Measurements from ENCODE around the gene NEIL1. TPM values are rescaled to one million over a fixed set of nuclear protein-coding genes. Genes with fewer than 3 reads are reported as not detected.

NEIL1 gene
- total RNA-seq, 2 experiments from 2014 or later: 8.6 to 9.8 TPM

DNA sequence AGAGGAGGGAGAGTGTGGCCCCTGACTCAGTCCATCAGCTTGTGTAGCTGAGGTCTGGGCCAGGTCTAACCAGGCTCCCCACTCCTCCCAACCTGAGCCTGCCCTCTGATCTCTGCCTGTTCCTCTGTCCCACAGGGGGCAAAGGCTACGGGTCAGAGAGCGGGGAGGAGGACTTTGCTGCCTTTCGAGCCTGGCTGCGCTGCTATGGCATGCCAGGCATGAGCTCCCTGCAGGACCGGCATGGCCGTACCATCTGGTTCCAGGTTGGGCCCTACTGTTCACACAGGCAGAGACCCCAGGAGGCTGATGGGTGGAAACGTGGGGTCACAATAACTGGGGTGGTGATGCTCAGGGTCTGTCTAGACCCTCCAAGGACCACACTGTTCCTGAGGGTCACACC lies 6.8 kb downstream of the NEIL1 start:
- Mint-ChIP-seq H3K4me3 (no peak overlapping the region), H3K27ac (no peak overlapping the region), H3K9me3 (peaks cover 13% of the 10 kb centered on the region), H3K4me1 (peaks cover 13% of the 10 kb centered on the region), H3K36me3 (peaks cover 34% of the 10 kb centered on the region), H3K27me3 (no peaks in the 10 kb centered on the region)
- POLR2A ChIA-PET: interaction anchor here (1.2 to 3.1 kb wide), 2 partner anchors 15 to 293 kb away, joined by 3 to 15 read pairs; partner anchors contain the start of gene MAN2C1
- no peak for DNase-seq
- ATAC-seq (ENCODE audit: low read depth): no peak

GRCh38 chr15:75354454-75354853 lies 7.6 kb downstream of the NEIL1 start:
- ATAC-seq (ENCODE audit: low read depth): no peak
- POLR2A ChIA-PET: interaction anchor here (1.2 to 3.1 kb wide), 2 partner anchors 14 to 293 kb away, joined by 3 to 15 read pairs; partner anchors contain the start of gene MAN2C1
- H3K36me3 Mint-ChIP-seq: peaks cover 36% of the 10 kb centered on the region

GRCh38 chr15:75355369-75355768 lies 8.5 kb downstream of the NEIL1 start:
- no peak overlapping the region for H3K27ac Mint-ChIP-seq
- peaks cover 5% of the 10 kb centered on the region for H3K4me1 Mint-ChIP-seq
- H3K9me3 Mint-ChIP-seq: peaks cover 5% of the 10 kb centered on the region
- no peaks in the 10 kb centered on the region for H3K27me3 Mint-ChIP-seq
- DNase-seq (no peak), ATAC-seq (ENCODE audit: low read depth) (no peak)
- H3K36me3 Mint-ChIP-seq: peaks cover 28% of the 10 kb centered on the region
- H3K4me3 Mint-ChIP-seq: no peak overlapping the region
- POLR2A ChIA-PET: interaction anchor here (3.1 kb wide), 1 partner anchor 13 kb away, joined by 15 read pairs; the partner anchor contains the start of gene MAN2C1

More at GRCh38 chr15:75354454-75354853, 7.6 kb downstream of the NEIL1 start:
- peak overlapping the region; percentile 22 for H3K27ac Mint-ChIP-seq
- no peaks in the 10 kb centered on the region for H3K27me3 Mint-ChIP-seq
- H3K9me3 Mint-ChIP-seq: peaks cover 13% of the 10 kb centered on the region
- DNase-seq: no peak
- peaks cover 13% of the 10 kb centered on the region for H3K4me1 Mint-ChIP-seq
- H3K4me3 Mint-ChIP-seq: no peak overlapping the region

- Mint-ChIP-seq H3K36me3 (peaks cover 22% of the 10 kb centered on the region), H3K9me3 (peaks cover 2% of the 10 kb centered on the region), H3K4me1 (peaks cover 3% of the 10 kb centered on the region), H3K4me3 (no peak overlapping the region), H3K27me3 (no peaks in the 10 kb centered on the region), H3K27ac (no peak overlapping the region)
- POLR2A ChIA-PET: no interaction called here
- DNase-seq (no peak), ATAC-seq (ENCODE audit: low read depth) (no peak)
Measured at GRCh38 chr15:75356006-75356405, 9.2 kb downstream of the NEIL1 start.

GRCh38 chr15:75356517-75356916 lies 9.7 kb downstream of the NEIL1 start:
- H3K4me1 Mint-ChIP-seq: peaks cover 3% of the 10 kb centered on the region
- no peaks in the 10 kb centered on the region for H3K27me3 Mint-ChIP-seq
- no peaks in the 10 kb centered on the region for H3K9me3 Mint-ChIP-seq
- H3K27ac Mint-ChIP-seq: no peak overlapping the region
- POLR2A ChIA-PET: no interaction called here
- ATAC-seq (ENCODE audit: low read depth) (no peak), DNase-seq (no peak)
- no peak overlapping the region for H3K4me3 Mint-ChIP-seq
- H3K36me3 Mint-ChIP-seq: peaks cover 18% of the 10 kb centered on the region

DNA sequence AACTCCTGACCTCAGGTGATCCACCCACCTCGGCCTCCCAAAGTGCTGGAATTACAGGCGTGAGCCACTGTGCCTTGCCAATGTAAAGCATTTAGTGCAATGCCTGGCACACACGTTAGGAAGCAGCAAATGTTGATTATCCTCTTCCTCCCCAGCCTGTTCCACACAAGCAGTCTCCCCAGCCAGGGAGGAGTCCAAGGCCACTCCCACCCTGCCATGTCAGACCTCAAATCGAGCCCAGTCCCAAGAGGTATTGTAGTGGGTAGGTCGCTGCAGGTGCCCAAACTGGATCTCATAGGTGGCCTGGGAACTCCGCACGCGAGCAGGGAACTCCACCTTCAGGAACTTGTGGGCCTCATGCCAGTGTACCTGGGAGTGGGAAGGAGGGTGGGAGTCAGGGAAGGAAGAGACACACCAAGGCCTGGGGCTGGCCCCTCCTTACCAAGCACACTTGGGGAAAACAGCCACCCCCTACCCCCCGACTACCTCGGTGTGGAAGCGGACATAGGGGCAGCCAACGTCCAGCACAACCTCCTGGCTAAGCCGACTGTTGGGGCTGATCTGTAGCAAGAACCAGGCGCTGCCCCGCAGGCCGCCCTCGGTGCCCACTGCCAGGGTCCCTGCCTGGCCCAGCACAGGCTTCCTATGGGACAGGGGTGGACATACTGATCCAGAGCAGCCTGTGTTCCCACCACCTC lies 11.3 kb downstream of the NEIL1 start:
- DNase-seq: no peak
- H3K27ac Mint-ChIP-seq: no peak overlapping the region

GRCh38 chr15:75358771-75359536 lies 12.1 kb downstream of the NEIL1 start:
- no peak overlapping the region for H3K27ac Mint-ChIP-seq
- no peak for DNase-seq
- H3K4me3 Mint-ChIP-seq: no peak overlapping the region
- POLR2A ChIA-PET: interaction anchor here (1.3 kb wide), 1 partner anchor 9 kb away, joined by 3 read pairs; no protein-coding TSS in a partner anchor
- H3K36me3 Mint-ChIP-seq: peaks cover 4% of the 10 kb centered on the region
- H3K9me3 Mint-ChIP-seq: no peaks in the 10 kb centered on the region
- no peaks in the 10 kb centered on the region for H3K27me3 Mint-ChIP-seq
- no peak for ATAC-seq (ENCODE audit: low read depth)
- H3K4me1 Mint-ChIP-seq: peaks cover 3% of the 10 kb centered on the region

More for the DNA sequence above, 11.3 kb downstream of the NEIL1 start:
- POLR2A ChIA-PET: interaction anchor here (0.7 kb wide), 1 partner anchor 782 kb away, joined by 3 read pairs; no protein-coding TSS in a partner anchor
- no peak for ATAC-seq (ENCODE audit: low read depth)
- Mint-ChIP-seq H3K9me3 (no peaks in the 10 kb centered on the region), H3K4me1 (peaks cover 3% of the 10 kb centered on the region), H3K27me3 (no peaks in the 10 kb centered on the region), H3K4me3 (no peak overlapping the region), H3K36me3 (peaks cover 7% of the 10 kb centered on the region)

GRCh38 chr15:75359537-75360250 lies 12.9 kb downstream of the NEIL1 start:
- Mint-ChIP-seq H3K4me3 (no peak overlapping the region), H3K27ac (no peak overlapping the region)

GRCh38 chr15:75360391-75360790 lies 13.6 kb downstream of the NEIL1 start:
- POLR2A ChIA-PET: interaction anchor here (1.3 kb wide), 1 partner anchor 7 kb away, joined by 3 read pairs; no protein-coding TSS in a partner anchor
- Mint-ChIP-seq H3K27me3 (no peaks in the 10 kb centered on the region), H3K9me3 (no peaks in the 10 kb centered on the region), H3K4me1 (peaks cover 3% of the 10 kb centered on the region), H3K36me3 (peaks cover 9% of the 10 kb centered on the region), H3K27ac (peak overlapping the region; percentile 35), H3K4me3 (no peak overlapping the region)
- DNase-seq: no peak
- no peak for ATAC-seq (ENCODE audit: low read depth)

More at GRCh38 chr15:75359537-75360250, 12.9 kb downstream of the NEIL1 start:
- Mint-ChIP-seq H3K9me3 (no peaks in the 10 kb centered on the region), H3K36me3 (peaks cover 5% of the 10 kb centered on the region), H3K27me3 (no peaks in the 10 kb centered on the region), H3K4me1 (peaks cover 3% of the 10 kb centered on the region)
- no peak for DNase-seq
- POLR2A ChIA-PET: interaction anchor here (1.3 kb wide), 1 partner anchor 8 kb away, joined by 3 read pairs; no protein-coding TSS in a partner anchor
- no peak for ATAC-seq (ENCODE audit: low read depth)

- peak overlapping the region; percentile 35 for H3K27ac Mint-ChIP-seq
- peaks cover 9% of the 10 kb centered on the region for H3K36me3 Mint-ChIP-seq
- DNase-seq (no peak), ATAC-seq (ENCODE audit: low read depth) (no peak)
- POLR2A ChIA-PET: no interaction called here
- no peaks in the 10 kb centered on the region for H3K27me3 Mint-ChIP-seq
- H3K9me3 Mint-ChIP-seq: no peaks in the 10 kb centered on the region
- peaks cover 3% of the 10 kb centered on the region for H3K4me1 Mint-ChIP-seq
- H3K4me3 Mint-ChIP-seq: no peak overlapping the region
Measured at GRCh38 chr15:75360856-75361255, 14.0 kb downstream of the NEIL1 start.

GRCh38 chr15:75361361-75361988 lies 14.6 kb downstream of the NEIL1 start:
- DNase-seq (no peak), ATAC-seq (ENCODE audit: low read depth) (no peak)
- peak overlapping the region; percentile 24 for H3K27ac Mint-ChIP-seq
- H3K27me3 Mint-ChIP-seq: no peaks in the 10 kb centered on the region
- no peak overlapping the region for H3K4me3 Mint-ChIP-seq
- peaks cover 3% of the 10 kb centered on the region for H3K4me1 Mint-ChIP-seq
- POLR2A ChIA-PET: interaction anchor here (0.6 kb wide), 1 partner anchor 9 kb away, joined by 4 read pairs; no protein-coding TSS in a partner anchor
- H3K9me3 Mint-ChIP-seq: no peaks in the 10 kb centered on the region
- H3K36me3 Mint-ChIP-seq: peaks cover 9% of the 10 kb centered on the region

DNA sequence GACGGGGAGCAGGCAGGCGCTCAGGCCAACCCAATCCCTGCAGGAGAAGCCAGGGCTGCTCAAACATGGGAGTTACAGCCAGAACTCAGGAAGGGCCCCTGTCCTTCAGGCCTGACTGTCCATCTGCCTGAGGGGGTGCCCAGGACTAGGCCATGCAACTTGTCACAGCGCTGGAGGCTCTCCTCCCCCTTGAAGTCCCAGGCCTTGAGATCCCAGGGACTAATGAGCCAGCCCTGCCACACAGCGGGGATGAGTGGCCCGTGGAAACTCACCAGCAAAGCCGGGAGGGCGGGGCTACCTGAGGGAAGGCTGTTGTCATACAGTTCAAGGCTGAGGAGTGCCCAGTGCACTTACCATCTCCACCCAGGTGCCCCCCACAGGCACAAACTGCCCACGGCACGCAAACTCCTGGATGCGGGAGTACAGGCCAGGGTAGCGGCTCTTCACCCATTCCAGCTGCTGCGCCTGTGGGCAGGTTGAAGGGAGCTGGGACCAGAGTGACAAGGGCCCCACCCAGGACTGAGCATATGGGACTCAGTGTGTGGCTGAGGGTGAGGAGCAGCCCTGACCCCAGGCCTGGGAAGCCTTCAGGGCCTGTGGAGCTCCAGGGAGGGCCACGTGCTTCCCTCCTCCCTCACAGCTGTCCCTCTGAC lies 15.3 kb downstream of the NEIL1 start:
- H3K36me3 Mint-ChIP-seq: peaks cover 9% of the 10 kb centered on the region
- H3K4me1 Mint-ChIP-seq: peaks cover 8% of the 10 kb centered on the region
- ATAC-seq (ENCODE audit: low read depth): no peak
- POLR2A ChIA-PET: no interaction called here
- no peaks in the 10 kb centered on the region for H3K27me3 Mint-ChIP-seq
- no peak for DNase-seq
- H3K27ac Mint-ChIP-seq: no peak overlapping the region
- no peak overlapping the region for H3K4me3 Mint-ChIP-seq
- H3K9me3 Mint-ChIP-seq: no peaks in the 10 kb centered on the region
